GM18519 (cell line): ENCODE results near the gene NBPF9.
"Not testable (repeated sequence)": the region's sequence is repeated elsewhere in the genome, so short reads cannot be mapped to it uniquely, and the experiment has no call there.

Experiments used
- ATAC-seq: cut with Tn5 transposase; IDR thresholded peaks from one replicate; pipeline ENCODE4 v1.9.1; 2021; ENCODE audit warnings: mild to moderate bottlenecking, moderate library complexity; ENCODE audit not compliant: unreplicated experiment, low FRiP score

NBPF9 gene

GRCh38 chr1:149103109-149104081, at the start of gene NBPF9:
NBPF9 (minus strand) TSS chr1:149103551; CDS start chr1:149082139, 21,412 bp downstream.
- ATAC-seq, result peak; percentile 75

GRCh38 chr1:149149909-149150308, 46.6 kb upstream of the NBPF9 start:
- ATAC-seq, result not testable (repeated sequence)

- ATAC-seq, result not testable (repeated sequence)
These were observed 34.2 kb upstream of the NBPF9 start for GRCh38 chr1:149137585-149137984.

- not testable (repeated sequence) for ATAC-seq
These were observed 27.6 kb upstream of the NBPF9 start for GRCh38 chr1:149130938-149131337.

- ATAC-seq, result not testable (repeated sequence)
These were observed 25.9 kb upstream of the NBPF9 start for GRCh38 chr1:149129245-149129644.

- ATAC-seq, result not testable (repeated sequence)
These were observed 23.3 kb upstream of the NBPF9 start for GRCh38 chr1:149126555-149127145.

GRCh38 chr1:149123948-149124926, 20.9 kb upstream of the NBPF9 start:
- ATAC-seq, result not testable (repeated sequence)

GRCh38 chr1:149112828-149113227, 9.5 kb upstream of the NBPF9 start:
- ATAC-seq, result not testable (repeated sequence)

- not testable (repeated sequence) for ATAC-seq
These were observed 7.0 kb upstream of the NBPF9 start for GRCh38 chr1:149110343-149110742.

GRCh38 chr1:149102574-149102973, 777 bp downstream of the NBPF9 start:
- not testable (repeated sequence) for ATAC-seq

- not testable (repeated sequence) for ATAC-seq
These were observed 5.1 kb downstream of the NBPF9 start for GRCh38 chr1:149098276-149098675.

- not testable (repeated sequence) for ATAC-seq
These were observed 10.2 kb downstream of the NBPF9 start for GRCh38 chr1:149093155-149093554.

- not testable (repeated sequence) for ATAC-seq
These were observed 27.7 kb downstream of the NBPF9 start for GRCh38 chr1:149075505-149076127.

GRCh38 chr1:149064611-149065010, 38.7 kb downstream of the NBPF9 start:
- ATAC-seq, result not testable (repeated sequence)

- ATAC-seq, result not testable (repeated sequence)
These were observed 60.3 kb downstream of the NBPF9 start for GRCh38 chr1:149043056-149043455.

- ATAC-seq, result not testable (repeated sequence)
These were observed 69.4 kb downstream of the NBPF9 start for GRCh38 chr1:149033916-149034315.

GRCh38 chr1:149024327-149024726, 79.0 kb downstream of the NBPF9 start:
- not testable (repeated sequence) for ATAC-seq

- ATAC-seq, result not testable (repeated sequence)
These were observed 84.8 kb downstream of the NBPF9 start for GRCh38 chr1:149018577-149018976.

GRCh38 chr1:149016626-149017025, 86.7 kb downstream of the NBPF9 start:
- ATAC-seq, result not testable (repeated sequence)

GRCh38 chr1:149015522-149015921, 87.8 kb downstream of the NBPF9 start:
- not testable (repeated sequence) for ATAC-seq
